H9 (cell line): ENCODE results near the gene C19orf73. TPM values are rescaled to one million over a fixed set of nuclear protein-coding genes. Genes with fewer than 3 reads are reported as not detected.

Source experiments
- DNase-seq: peaks from one replicate; pipeline ENCODE4 v3.0.0-alpha.2; 2017
- H2AFZ ChIP-seq: one replicate; pipeline ENCODE4 v1.6.1; 2013; ENCODE audit warnings: mild to moderate bottlenecking, low read length, control low read depth, moderate library complexity
- H2AK5ac ChIP-seq: 2 replicates; pipeline ENCODE4 v1.6.1; 2013; ENCODE audit warnings: low read length, control low read depth, mixed read lengths; ENCODE audit not compliant: insufficient read length
- H2BK120ac ChIP-seq: one replicate; pipeline ENCODE4 v1.6.1; 2013; ENCODE audit warnings: low read depth, mild to moderate bottlenecking, low read length, control low read depth, inconsistent platforms; ENCODE audit not compliant: poor library complexity, severe bottlenecking
- H2BK12ac ChIP-seq: 2 replicates; pipeline ENCODE4 v1.6.1; 2013; ENCODE audit warnings: low read length, control low read depth, mixed read lengths, low read depth; ENCODE audit not compliant: insufficient read length
- H2BK15ac ChIP-seq: 2 replicates; pipeline ENCODE4 v1.6.1; 2013; ENCODE audit warnings: low read depth, low read length, control low read depth
- H2BK20ac ChIP-seq: one replicate; pipeline ENCODE4 v1.6.1; 2013; ENCODE audit warnings: low read depth, mild to moderate bottlenecking, low read length, control low read depth, inconsistent platforms; ENCODE audit not compliant: poor library complexity, severe bottlenecking
- H2BK5ac ChIP-seq: 2 replicates; pipeline ENCODE4 v1.6.1; 2013; ENCODE audit warnings: low read length, control low read depth, mixed read lengths; ENCODE audit not compliant: insufficient read length
- H3K14ac ChIP-seq: 2 replicates; pipeline ENCODE4 v1.6.1; 2013; ENCODE audit warnings: low read length, control low read depth; ENCODE audit not compliant: insufficient read depth
- H3K18ac ChIP-seq: 2 replicates; pipeline ENCODE4 v1.6.1; 2013; ENCODE audit warnings: low read depth, mild to moderate bottlenecking, mixed read lengths, low read length, control low read depth; ENCODE audit not compliant: insufficient read length
- H3K23ac ChIP-seq: 2 replicates; pipeline ENCODE4 v1.6.1; 2013; ENCODE audit warnings: low read length, control low read depth, mixed read lengths, low read depth; ENCODE audit not compliant: insufficient read length
- H3K23me2 ChIP-seq: 2 replicates; pipeline ENCODE4 v1.6.1; 2013; ENCODE audit warnings: low read depth, mild to moderate bottlenecking, mixed read lengths, low read length, control low read depth; ENCODE audit not compliant: insufficient read length, poor library complexity, severe bottlenecking
- H3K27ac ChIP-seq: 2 replicates; pipeline ENCODE4 v1.5.1; 2013; ENCODE audit warnings: low read length, control low read depth, mixed read lengths, low read depth; ENCODE audit not compliant: insufficient read length
- H3K27me3 ChIP-seq: 2 replicates; pipeline ENCODE4 v1.6.1; 2013; ENCODE audit warnings: low read length, control low read depth, inconsistent platforms; ENCODE audit not compliant: insufficient read depth
- H3K4ac ChIP-seq: 2 replicates; pipeline ENCODE4 v1.6.1; 2013; ENCODE audit warnings: low read depth, mild to moderate bottlenecking, control low read depth, inconsistent platforms, low read length, moderate library complexity
- H3K4me1 ChIP-seq: 2 replicates; pipeline ENCODE4 v1.6.1; 2013; ENCODE audit warnings: low read length, control low read depth, inconsistent platforms; ENCODE audit not compliant: insufficient read depth
- H3K4me2 ChIP-seq: 2 replicates; pipeline ENCODE4 v1.6.1; 2013; ENCODE audit warnings: low read length, control low read depth, mixed read lengths; ENCODE audit not compliant: insufficient read length, insufficient read depth
- H3K56ac ChIP-seq: 2 replicates; pipeline ENCODE4 v1.6.1; 2013; ENCODE audit warnings: low read depth, mild to moderate bottlenecking, mixed read lengths, low read length, control low read depth; ENCODE audit not compliant: insufficient read length
- H3K79me1 ChIP-seq: 2 replicates; pipeline ENCODE4 v1.6.1; 2013; ENCODE audit warnings: low read depth, mild to moderate bottlenecking, moderate library complexity, low read length, control low read depth, inconsistent platforms; ENCODE audit not compliant: insufficient read depth, poor library complexity, severe bottlenecking
- H3K79me2 ChIP-seq: 2 replicates; pipeline ENCODE4 v1.6.1; 2013; ENCODE audit warnings: low read length, control low read depth, inconsistent platforms; ENCODE audit not compliant: insufficient read depth
- H3K9ac ChIP-seq: 2 replicates; pipeline ENCODE4 v1.6.1; 2013; ENCODE audit warnings: low read length, control low read depth, mixed read lengths; ENCODE audit not compliant: insufficient read length; ENCODE audit errors: extremely low read depth
- H3K9me3 ChIP-seq: one replicate; pipeline ENCODE4 v1.6.1; 2013; ENCODE audit warnings: low read depth, low read length, inconsistent platforms; ENCODE audit not compliant: control insufficient read depth
- H3T11ph ChIP-seq: one replicate; pipeline ENCODE4 v1.6.1; 2013; ENCODE audit warnings: mild to moderate bottlenecking, low read length, control low read depth, inconsistent platforms
- H4K20me1 ChIP-seq: one replicate; pipeline ENCODE4 v1.6.1; 2013; ENCODE audit not compliant: control insufficient read depth, insufficient read length, insufficient read depth
- H4K5ac ChIP-seq: 2 replicates; pipeline ENCODE4 v1.6.1; 2013; ENCODE audit warnings: low read depth, mild to moderate bottlenecking, mixed read lengths, low read length, control low read depth; ENCODE audit not compliant: insufficient read length
- H4K8ac ChIP-seq: replicated peaks from 2 replicates; pipeline ENCODE4 v1.6.1; 2013; ENCODE audit warnings: low read length, control low read depth, mixed read lengths, low read depth; ENCODE audit not compliant: insufficient read length
- H4K91ac ChIP-seq: 2 replicates; pipeline ENCODE4 v1.6.1; 2013; ENCODE audit warnings: low read depth, mild to moderate bottlenecking, moderate library complexity, mixed read lengths, low read length, control low read depth; ENCODE audit not compliant: insufficient read length
- H3K27ac Mint-ChIP-seq, 3 experiments: 2 replicates in 2 of 3; 3 replicates in 1 of 3; pipeline ENCODE4 v1.8.0; 2020 to 2021; ENCODE audit warnings: mixed read lengths in 3 of 3, mild to moderate bottlenecking in 1 of 3, moderate library complexity in 1 of 3
- H3K27me3 Mint-ChIP-seq: 2 replicates; pipeline ENCODE4 v1.8.0; 2021; ENCODE audit warnings: low read depth, mild to moderate bottlenecking, moderate library complexity, mixed read lengths
- H3K36me3 Mint-ChIP-seq, 3 experiments: 2 replicates in 2 of 3; 3 replicates in 1 of 3; pipeline ENCODE4 v1.8.0; 2020 to 2021; ENCODE audit warnings: low read depth in 3 of 3, mixed read lengths in 3 of 3; ENCODE audit not compliant: insufficient read depth in 1 of 3
- H3K4me1 Mint-ChIP-seq, 2 experiments: 2 replicates each; pipeline ENCODE4 v1.8.0; 2020; ENCODE audit warnings: mixed read lengths in 2 of 2
- H3K4me3 Mint-ChIP-seq, 2 experiments: 2 replicates in 1 of 2; 3 replicates in 1 of 2; pipeline ENCODE4 v1.8.0; 2020 to 2021; ENCODE audit warnings: mild to moderate bottlenecking in 2 of 2, mixed read lengths in 2 of 2, moderate library complexity in 1 of 2
- H3K9me3 Mint-ChIP-seq, 2 experiments: 2 replicates in 1 of 2; 3 replicates in 1 of 2; pipeline ENCODE4 v1.8.0; 2020; ENCODE audit warnings: mild to moderate bottlenecking in 2 of 2, mixed read lengths in 2 of 2, moderate library complexity in 1 of 2
- CTCF ChIP-seq: fragments of 200-600 bp; sonication (generic); conservative IDR thresholded peaks from 3 replicates; pipeline ENCODE4 v1.8.0; 2021; ENCODE audit warnings: antibody characterized with exemption, mild to moderate bottlenecking
- WGBS: extraction: QIAGEN DNeasy Blood & Tissue Kit; methylation state at CpG from one replicate; pipeline ENCODE4 v1.1.7; 2013; ENCODE audit warnings: missing lambda C conversion rate, low lambda C conversion rate, mixed read lengths; ENCODE audit not compliant: insufficient read length; ENCODE audit errors: extremely low coverage; 5-methylcytosine and 5-hydroxymethylcytosine counted together
- total RNA-seq: library from RNA; stranded (reverse); gene quantifications from 2 replicates; pipeline ENCODE4 v1.2.1, GENCODE V29; 2021

C19orf73 gene
- total RNA-seq, 1 experiment from 2014 or later: 1.1 TPM

GRCh38 chr19:49154279-49154678 lies 35.3 kb upstream of the C19orf73 start:
- Histone ChIP-seq H4K8ac (no peak overlapping the region), H3K23ac (no peak overlapping the region), H3K79me2 (no peaks in the 10 kb centered on the region), H3T11ph (no peak overlapping the region), H3K4ac (no peak overlapping the region), H4K5ac (no peak overlapping the region), H2BK5ac (no peak overlapping the region), H3K27me3 (no peaks in the 10 kb centered on the region; the same call in 1 of the 2 replicates), H3K18ac (no peak overlapping the region), H4K20me1 (no peaks in the 10 kb centered on the region), H3K9me3 (no peaks in the 10 kb centered on the region), H3K14ac (no peak overlapping the region), H3K56ac (no peak overlapping the region), H2BK15ac (no peak overlapping the region), H3K9ac (no peak overlapping the region), H3K4me2 (no peak overlapping the region), H2BK12ac (no peak overlapping the region), H4K91ac (no peak overlapping the region), H3K79me1 (no peaks in the 10 kb centered on the region), H3K27ac (no peak overlapping the region), H3K4me1 (peaks cover 7% of the 10 kb centered on the region; the same call in 1 of the 2 replicates), H3K23me2 (peaks cover 27% of the 10 kb centered on the region), H2BK120ac (no peak overlapping the region), H2AK5ac (no peak overlapping the region), H2BK20ac (no peak overlapping the region), H2AFZ (no peak overlapping the region)
- Mint-ChIP-seq H3K4me3 (no peak overlapping the region), H3K27ac (no peak overlapping the region), H3K9me3 (peaks cover 0 to 6% of the 10 kb centered on the region in 2 experiments; a peak in 3 of 5 replicates), H3K4me1 (peaks cover 20 to 50% of the 10 kb centered on the region in 2 experiments), H3K27me3 (peaks cover 54% of the 10 kb centered on the region), H3K36me3 (peaks cover 0 to 10% (median 0%) of the 10 kb centered on the region in 3 experiments; a peak in 3 of 7 replicates)
- no CpG with 5 or more reads among the region's 6 CpGs for WGBS
- DNase-seq: no peak
- TF ChIP-seq CTCF: no peak
